K562 treated with DMSO at 1 percent for 4 hours (cell line): ENCODE results near the gene WEE2. TPM values are rescaled to one million over a fixed set of nuclear protein-coding genes. Genes with fewer than 3 reads are reported as not detected.

Source experiments
- total RNA-seq: library from RNA; unstranded; fragments of 300-600 nt; gene quantifications from 2 replicates; pipeline ENCODE4 v1.2.3, GENCODE V29; 2022; ENCODE audit not compliant: insufficient read depth

WEE2 gene
- total RNA-seq = not detected in 2 replicates

DNA sequence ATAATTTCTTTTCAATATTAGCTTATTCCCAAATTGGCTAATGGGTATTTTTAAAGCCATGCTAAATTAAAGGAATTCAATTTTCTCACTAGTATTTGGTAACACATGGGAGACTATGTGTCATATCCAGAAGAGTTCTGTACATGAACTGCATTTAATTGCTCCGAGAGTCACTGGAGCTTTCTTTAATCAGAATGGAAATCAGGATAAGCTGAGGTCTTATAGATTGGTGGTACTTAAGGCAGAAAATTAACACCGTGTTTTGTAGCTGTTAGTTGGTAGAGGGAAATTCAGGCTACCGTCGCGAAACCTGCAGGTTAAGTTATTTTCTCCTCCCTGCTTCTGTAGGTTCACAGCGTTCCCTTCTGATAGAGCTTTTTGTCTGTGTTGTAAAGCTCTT, at the start of gene WEE2:
Gene WEE2, plus strand, starts transcription at position 3 of the 400 bp plus-strand sequence. CDS start 406 bp downstream, outside the sequence.

DNA sequence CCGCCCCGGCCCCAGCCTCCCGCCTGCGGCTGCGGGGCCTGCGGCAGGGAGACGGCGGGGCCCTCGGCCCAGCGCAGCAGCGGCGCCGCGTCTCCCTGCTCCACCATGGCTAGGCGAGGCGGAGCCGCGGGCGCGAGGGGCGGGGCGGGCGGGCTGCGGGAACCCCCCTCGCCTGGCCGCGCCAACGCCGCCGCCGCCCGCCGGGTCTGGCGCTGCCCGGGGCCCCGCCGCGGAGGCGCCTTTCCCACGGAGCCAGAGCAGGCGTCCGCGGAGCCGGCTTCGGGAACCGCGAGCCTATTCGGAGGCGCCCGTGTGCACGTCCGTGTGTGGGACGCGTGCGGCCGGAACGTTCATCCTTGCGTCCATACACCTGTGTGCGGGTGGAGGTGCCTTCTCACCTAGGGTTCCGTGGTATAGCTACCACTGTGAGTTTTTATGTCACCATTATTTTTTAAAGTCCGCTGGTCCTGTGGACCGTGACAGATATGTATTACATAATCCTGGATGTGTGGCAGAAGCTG, 6.0 kb upstream of the WEE2 start, which contains the start of gene DENND11:
Gene DENND11, minus strand, starts transcription at position 120 of the 521 bp plus-strand sequence. Its CDS starts 13 bp downstream, at position 107.

DNA sequence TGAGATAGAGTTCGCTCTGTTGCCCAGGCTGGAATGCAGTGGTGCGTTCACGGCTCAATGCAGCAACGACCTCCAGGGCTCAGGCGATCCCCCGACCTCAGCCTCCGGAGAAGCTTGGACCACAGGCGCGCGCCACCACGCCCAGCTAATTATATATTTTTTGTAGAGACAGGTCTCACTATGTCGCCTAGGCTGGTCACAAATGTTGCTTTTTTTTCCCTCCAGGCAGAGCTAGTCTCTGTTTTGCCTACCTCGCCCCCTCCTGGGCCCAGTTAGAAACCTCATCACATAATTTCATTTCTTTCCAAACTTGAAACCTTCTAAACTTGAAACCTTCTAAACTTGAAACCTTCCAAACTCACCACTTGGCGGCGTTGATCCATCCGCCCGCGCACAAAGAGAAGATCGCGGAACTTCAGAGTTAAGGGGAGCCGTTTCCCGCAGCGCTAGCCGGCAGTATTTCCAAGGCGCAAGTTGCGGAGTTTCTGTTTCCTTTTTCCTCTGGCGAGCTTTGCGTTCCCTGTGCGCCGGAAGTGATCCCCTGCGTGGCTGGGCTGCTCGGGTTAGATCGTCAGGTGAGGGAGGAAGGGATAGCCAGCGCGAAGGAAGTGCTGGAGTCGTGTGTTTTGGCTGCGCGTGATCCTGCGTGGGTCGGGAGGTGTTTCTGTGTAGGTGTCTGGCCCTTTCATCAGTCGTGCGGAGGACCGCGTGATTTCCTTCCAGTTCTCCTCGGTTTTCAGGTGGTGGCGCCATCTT, 29.9 kb downstream of the WEE2 start, which contains the start of gene SSBP1:
Gene SSBP1, plus strand, starts transcription at position 523 of the 756 bp plus-strand sequence. CDS start 809 bp downstream, outside the sequence.

DNA sequence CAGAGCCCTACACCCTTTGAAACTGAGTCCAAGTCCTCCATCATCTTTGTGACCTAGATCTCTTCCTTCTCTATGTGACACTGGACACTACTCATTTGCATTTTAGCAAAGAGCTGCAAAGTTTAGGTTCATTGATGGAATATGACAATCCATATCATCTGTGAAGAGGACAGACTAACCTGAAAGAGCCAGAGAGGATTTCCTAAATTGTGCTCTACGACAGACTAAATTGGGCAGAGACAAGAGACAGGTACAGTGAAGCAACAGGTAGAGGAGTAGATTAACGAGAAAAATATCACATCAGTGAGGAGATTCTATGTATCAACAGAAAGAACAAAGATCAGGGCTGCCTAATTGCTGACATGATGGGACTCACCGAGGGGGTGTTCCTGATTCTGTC, 55.6 kb downstream of the WEE2 start, which contains the start of gene TAS2R3:
Gene TAS2R3, plus strand, starts transcription at position 301 of the 400 bp plus-strand sequence. Its CDS starts 62 bp downstream, at position 363.

DNA sequence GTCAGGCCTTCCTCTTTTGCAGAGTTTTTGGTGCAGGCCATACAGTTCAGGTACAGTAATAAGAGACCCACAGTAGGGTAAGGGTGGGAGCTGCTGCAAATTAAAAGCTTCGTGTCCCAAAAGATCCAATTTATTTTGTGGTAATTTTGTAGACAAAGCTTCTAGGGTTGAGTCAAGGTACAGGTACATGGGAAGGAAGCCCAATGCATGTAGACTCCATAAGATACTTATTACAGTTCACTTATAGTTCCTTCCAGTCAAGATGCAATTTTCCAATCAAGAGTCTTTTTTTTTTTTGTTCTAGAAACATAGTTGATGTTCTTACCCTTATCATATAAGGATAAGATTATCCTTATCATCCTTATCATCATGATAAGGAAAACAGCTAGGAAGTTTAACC, 68.2 kb downstream of the WEE2 start, which contains the start of gene TAS2R4:
Gene TAS2R4, plus strand, starts transcription at position 301 of the 400 bp plus-strand sequence. CDS start 1,815 bp downstream, outside the sequence.

Other genes starting within 250 kb of the WEE2 start
- gene AGK, start 156.9 kb upstream of the WEE2 start, total RNA-seq = 26.4 and 27.7 TPM in 2 replicates
- gene DENND11, start 6.2 kb upstream of the WEE2 start, total RNA-seq = 0.22 and 0.35 TPM in 2 replicates
- 212 and 245 TPM in 2 replicates for gene SSBP1, start 30.0 kb downstream of the WEE2 start, total RNA-seq
- not detected in 2 replicates for gene TAS2R3, start 55.7 kb downstream of the WEE2 start, total RNA-seq
- gene TAS2R4, start 68.3 kb downstream of the WEE2 start, total RNA-seq = 0.42 TPM in 1 of 2 replicates, not detected in the other
- 1.1 and 2.3 TPM in 2 replicates for gene TAS2R5, start 81.9 kb downstream of the WEE2 start, total RNA-seq
- gene PRSS37, start 133.1 kb downstream of the WEE2 start, total RNA-seq = not detected in 2 replicates
- gene OR9A4, start 208.0 kb downstream of the WEE2 start, total RNA-seq = not detected in 2 replicates
- gene CLEC5A, start 238.6 kb downstream of the WEE2 start, total RNA-seq = not detected in 2 replicates